SKM-1 treated with dmso at 0.1 percent for 144 hours (cell line): ENCODE results near the gene FASLG.
"Not testable (repeated sequence)": the region's sequence is repeated elsewhere in the genome, so short reads cannot be mapped to it uniquely, and the experiment has no call there.

Experiments used
- DNase-seq: peaks from one replicate; lab custom pipeline; 2025; ENCODE audit not compliant: unreplicated experiment; lab: John Stamatoyannopoulos, UW

The FASLG gene

GRCh38 chr1:172658871-172659453 is at the start of gene FASLG:
TSS of gene FASLG (plus strand) at chr1:172659103. CDS start at chr1:172659202, 99 bp downstream.
- DNase-seq: no peak

- DNase-seq: peak; percentile 40
Measured at GRCh38 chr1:172609528-172609927, 49.4 kb upstream of the FASLG start.

GRCh38 chr1:172612478-172612877 is 46.4 kb upstream of the FASLG start:
- no peak for DNase-seq

GRCh38 chr1:172613294-172613693 is 45.6 kb upstream of the FASLG start:
- no peak for DNase-seq

DNA sequence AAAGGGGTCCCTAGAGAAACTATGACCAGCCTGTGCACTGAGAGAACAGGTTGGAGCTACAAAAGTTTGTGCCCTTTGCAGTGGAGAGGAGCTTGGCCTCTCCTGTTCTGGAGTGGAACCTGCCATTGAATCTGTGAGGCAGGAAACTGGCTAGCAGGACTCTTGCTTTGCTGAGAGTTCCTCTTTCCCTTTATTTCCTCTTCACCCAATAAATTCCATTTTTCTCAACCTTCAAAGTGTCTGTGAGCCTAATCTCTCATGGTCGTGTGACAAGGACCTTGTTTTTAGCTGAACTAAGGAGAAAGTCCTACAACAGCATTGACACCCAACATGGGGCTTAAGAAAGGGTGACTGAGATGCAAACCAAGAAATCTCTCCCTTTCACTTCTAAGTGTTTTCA is 42.7 kb upstream of the FASLG start:
- peak; percentile 61 for DNase-seq

- peak; percentile 81 for DNase-seq
Measured at GRCh38 chr1:172616636-172617035, 42.3 kb upstream of the FASLG start.

DNA sequence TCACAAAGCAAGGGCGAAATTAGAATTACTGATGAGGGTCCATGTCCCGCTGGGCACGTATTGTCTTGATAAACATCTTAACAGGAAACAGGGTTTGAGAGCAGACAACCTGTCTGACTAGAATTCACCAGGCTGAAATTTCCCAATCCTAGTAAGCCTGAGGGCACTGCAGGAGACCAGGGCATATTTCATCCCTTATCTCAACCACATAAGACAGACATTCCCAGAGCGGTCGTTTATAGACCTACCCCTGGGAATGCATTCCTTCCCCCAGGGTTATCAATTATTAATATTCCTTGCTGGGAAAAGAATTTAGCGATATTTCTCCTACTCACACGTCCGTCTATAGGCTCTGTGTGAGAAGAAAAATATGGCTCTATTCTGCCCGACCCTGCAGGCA is 38.3 kb upstream of the FASLG start:
- not testable (repeated sequence) for DNase-seq

GRCh38 chr1:172622541-172622940 is 36.4 kb upstream of the FASLG start:
- peak; percentile 71 for DNase-seq

GRCh38 chr1:172623748-172624147 is 35.2 kb upstream of the FASLG start:
- DNase-seq: no peak

GRCh38 chr1:172626845-172627244 is 32.1 kb upstream of the FASLG start:
- DNase-seq: no peak

- no peak for DNase-seq
Measured at GRCh38 chr1:172627702-172628101, 31.2 kb upstream of the FASLG start.

- DNase-seq: no peak
Measured at GRCh38 chr1:172628401-172628800, 30.5 kb upstream of the FASLG start.

- DNase-seq: no peak
Measured at GRCh38 chr1:172629170-172629569, 29.7 kb upstream of the FASLG start.

GRCh38 chr1:172629638-172630037 is 29.3 kb upstream of the FASLG start:
- no peak for DNase-seq

GRCh38 chr1:172630056-172630818 is 28.7 kb upstream of the FASLG start:
- no peak for DNase-seq

DNA sequence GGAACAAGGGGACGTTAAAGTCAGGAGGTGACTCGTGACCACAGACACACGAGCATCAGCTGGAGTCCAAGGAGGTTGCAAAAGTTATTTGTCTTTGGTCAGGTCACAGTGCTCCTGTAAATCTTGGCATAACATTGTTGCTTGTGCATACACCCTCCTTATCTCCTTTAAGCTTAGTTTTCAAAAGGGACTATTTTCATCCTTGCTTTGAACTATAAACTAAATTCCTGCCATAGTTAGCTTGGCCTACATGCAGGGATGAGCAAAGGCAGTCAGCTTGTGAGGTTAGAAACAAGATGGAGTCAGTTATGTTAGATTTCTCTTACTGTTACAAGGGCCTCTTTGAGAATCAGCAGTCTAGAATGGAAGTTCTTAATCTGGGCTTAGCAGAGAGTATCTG is 28.0 kb upstream of the FASLG start:
- DNase-seq: no peak

GRCh38 chr1:172637522-172637921 is 21.4 kb upstream of the FASLG start:
- no peak for DNase-seq

GRCh38 chr1:172638249-172638648 is 20.7 kb upstream of the FASLG start:
- DNase-seq: no peak

DNA sequence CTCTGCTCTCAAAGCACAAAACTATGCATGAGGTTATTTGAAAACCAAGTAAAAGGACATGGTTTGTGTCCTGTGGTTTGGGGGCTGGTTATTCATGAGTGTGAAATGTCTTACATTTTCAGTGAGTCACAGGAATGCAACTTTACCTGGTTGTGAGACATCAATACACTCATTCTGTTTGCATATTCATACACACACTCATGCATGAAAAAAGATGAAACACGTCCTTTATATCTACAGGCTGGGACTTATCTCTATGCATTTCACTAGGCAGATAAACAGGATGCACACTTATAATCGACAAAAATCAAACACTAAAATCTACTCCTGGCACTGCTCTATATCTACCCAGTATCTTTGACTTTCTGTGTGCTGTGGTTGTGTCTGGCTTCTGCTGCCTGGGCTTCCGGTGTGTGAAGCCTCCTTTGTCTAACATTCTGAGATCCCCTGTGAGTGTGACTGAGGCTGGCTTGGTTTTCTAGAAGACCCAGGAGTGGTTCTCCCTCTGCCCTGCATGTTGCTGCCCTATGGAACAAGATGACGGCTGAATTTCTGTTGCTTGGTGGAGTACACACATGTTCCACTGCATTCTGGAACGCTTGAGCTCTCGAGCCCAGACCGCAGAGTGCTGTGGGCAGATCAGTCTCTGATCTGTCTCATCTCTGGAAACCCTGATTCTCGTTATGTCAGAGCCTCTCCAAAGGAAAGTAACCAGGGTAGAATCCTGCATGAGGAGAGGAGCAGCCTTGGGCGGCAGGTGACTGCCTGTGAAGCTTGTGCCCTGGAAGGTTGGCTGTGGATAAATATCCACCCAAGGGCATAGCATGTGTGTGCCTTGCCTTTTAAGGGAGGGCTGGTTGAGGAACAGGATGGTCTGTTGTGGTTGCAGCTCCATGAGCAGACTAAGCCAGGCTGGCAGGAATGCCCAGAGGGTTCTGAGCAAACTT is 19.7 kb upstream of the FASLG start:
- no peak for DNase-seq

DNA sequence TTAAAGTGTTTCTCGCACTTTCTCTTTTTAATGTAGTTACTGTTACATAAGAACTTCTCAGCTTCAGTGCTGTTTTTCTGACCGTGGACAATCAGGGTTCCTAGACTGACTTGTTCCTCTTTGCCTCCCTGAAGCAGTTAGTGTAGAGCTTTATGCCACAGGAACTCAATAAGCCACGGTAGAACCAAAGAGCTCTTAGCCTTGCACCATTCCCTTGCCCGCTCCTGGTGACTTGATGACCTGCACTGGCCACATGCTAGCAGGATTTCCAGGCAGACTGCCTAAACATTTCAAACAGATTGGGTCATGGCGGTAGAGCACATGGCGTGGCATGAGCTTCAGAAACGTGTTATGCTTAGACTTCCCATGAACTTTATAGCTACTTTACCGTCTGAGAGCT is 18.8 kb upstream of the FASLG start:
- no peak for DNase-seq

- DNase-seq: no peak
Measured at GRCh38 chr1:172641492-172641891, 17.4 kb upstream of the FASLG start.

DNA sequence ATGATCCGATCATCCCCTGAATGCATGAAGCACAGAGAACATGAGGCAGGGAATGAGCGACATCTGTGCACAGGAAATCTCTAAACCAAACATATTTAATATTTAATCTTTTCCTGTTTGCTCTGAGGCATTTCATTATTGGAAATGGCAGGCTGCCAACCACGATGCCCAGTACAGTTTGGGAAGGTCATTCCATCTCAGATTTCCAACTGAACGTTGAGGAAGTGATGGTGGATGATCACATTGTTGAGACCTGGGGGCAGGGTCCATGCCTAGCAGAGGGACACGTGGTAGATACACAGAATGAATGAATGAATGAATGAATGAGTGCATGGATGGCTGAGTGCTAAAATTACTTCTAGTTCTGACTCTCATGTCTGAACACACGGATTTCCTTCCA is 15.9 kb upstream of the FASLG start:
- no peak for DNase-seq
